Left colon (tissue), 2 donors: ENCODE measurements around the gene C1orf74. TPM values are rescaled to one million over a fixed set of nuclear protein-coding genes. Genes with fewer than 3 reads are reported as not detected.

Experiments
- total RNA-seq, 2 donors: library from RNA; stranded (reverse); fragmentation: NEBNext Ultra II Directional; extraction: Animal tissue kit (Norgen Biotek cat#: 25700); gene quantifications; one replicate each; pipeline ENCODE4 v1.2.1, GENCODE V29; 2021
- donor health status: DM: no; HTN: no; CAD: no.
- donor health status: DM: yes; HTN: yes; CAD: no.

C1orf74 gene
- total RNA-seq, 2 donors from 2014 or later: 2.0 to 4.5 TPM

Other genes with a start within 250 kb of the C1orf74 start
- under 1 TPM in 1 of 2 donors, not detected in 1; 0.17 TPM for gene CAMK1G, start 200.8 kb downstream of the C1orf74 start, total RNA-seq
- 100 to 1,000 TPM in 1 of 2 donors, 10 to 100 TPM in 1; 85.2 to 136 TPM for gene LAMB3, start 132.1 kb downstream of the C1orf74 start, total RNA-seq
- 1 to 10 TPM; 4.4 to 5.9 TPM for gene G0S2, start 109.1 kb downstream of the C1orf74 start, total RNA-seq
- gene HSD11B1, start 79.7 kb downstream of the C1orf74 start, total RNA-seq: under 1 TPM; 0.61 to 0.87 TPM
- 1 to 10 TPM; 2.3 to 4.4 TPM for gene TRAF3IP3, start 28.5 kb downstream of the C1orf74 start, total RNA-seq
- 100 to 1,000 TPM in 1 of 2 donors, 10 to 100 TPM in 1; 92.8 to 132 TPM for gene IRF6, start 21.6 kb upstream of the C1orf74 start, total RNA-seq
- gene UTP25, start 43.4 kb upstream of the C1orf74 start, total RNA-seq: 1 to 10 TPM; 4.8 to 6.2 TPM
- gene SYT14, start 153.7 kb upstream of the C1orf74 start, total RNA-seq: under 1 TPM in 1 of 2 donors, not detected in 1; 0.14 TPM